ENCODE data around the gene KLHL18.

DNA sequence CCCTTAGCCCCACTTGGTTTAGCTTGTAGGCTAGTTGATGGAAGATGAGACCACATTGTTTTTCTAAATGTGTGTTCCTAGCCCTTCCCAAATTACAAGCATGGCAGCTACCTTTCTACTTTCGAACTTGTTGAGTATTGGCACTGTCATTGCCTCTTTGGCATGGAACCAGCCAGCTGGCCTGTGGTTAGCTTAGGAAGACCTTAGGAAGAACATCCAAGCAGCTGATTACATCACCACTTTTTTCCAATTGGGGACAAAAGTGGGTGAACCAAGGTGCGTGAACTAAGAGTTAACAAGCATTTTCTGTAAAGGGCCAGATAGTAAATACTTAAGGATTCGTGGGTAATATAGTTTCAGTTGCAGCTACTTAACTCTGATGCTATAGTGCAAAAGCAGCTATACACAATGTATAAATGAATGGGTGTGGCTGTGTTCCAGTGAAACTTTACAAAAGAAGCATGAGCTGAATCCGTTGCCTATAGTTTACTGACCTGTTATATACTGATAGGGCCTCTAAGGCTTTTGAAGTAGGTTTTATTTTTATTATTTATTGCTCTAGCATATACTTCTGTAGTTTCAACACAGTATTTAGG, 8.5 kb downstream of the KLHL18 start:
- TF ChIP-seq, protein P1, sequence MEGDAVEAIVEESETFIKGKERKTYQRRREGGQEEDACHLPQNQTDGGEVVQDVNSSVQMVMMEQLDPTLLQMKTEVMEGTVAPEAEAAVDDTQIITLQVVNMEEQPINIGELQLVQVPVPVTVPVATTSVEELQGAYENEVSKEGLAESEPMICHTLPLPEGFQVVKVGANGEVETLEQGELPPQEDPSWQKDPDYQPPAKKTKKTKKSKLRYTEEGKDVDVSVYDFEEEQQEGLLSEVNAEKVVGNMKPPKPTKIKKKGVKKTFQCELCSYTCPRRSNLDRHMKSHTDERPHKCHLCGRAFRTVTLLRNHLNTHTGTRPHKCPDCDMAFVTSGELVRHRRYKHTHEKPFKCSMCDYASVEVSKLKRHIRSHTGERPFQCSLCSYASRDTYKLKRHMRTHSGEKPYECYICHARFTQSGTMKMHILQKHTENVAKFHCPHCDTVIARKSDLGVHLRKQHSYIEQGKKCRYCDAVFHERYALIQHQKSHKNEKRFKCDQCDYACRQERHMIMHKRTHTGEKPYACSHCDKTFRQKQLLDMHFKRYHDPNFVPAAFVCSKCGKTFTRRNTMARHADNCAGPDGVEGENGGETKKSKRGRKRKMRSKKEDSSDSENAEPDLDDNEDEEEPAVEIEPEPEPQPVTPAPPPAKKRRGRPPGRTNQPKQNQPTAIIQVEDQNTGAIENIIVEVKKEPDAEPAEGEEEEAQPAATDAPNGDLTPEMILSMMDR (conservative IDR thresholded peaks at IDR 0.05; ENCODE audit: low read length): no peak
- no peak for TF ChIP-seq EZH2phosphoT487 (IDR thresholded peaks at IDR 0.05; ENCODE audit: borderline replicate concordance)
